Activated T-cell treated with anti-CD3 and anti-CD28 coated beads, Interleukin-2, amount 50 U/mL, for 1 hour (primary cell): ENCODE results near the gene MEP1A.
"Not testable (repeated sequence)": the region's sequence is repeated elsewhere in the genome, so short reads cannot be mapped to it uniquely, and the experiment has no call there.

Source experiments
- DNase-seq: peaks from one replicate; pipeline ENCODE4 v3.0.0-alpha.2; 2020

The MEP1A gene, protein sequence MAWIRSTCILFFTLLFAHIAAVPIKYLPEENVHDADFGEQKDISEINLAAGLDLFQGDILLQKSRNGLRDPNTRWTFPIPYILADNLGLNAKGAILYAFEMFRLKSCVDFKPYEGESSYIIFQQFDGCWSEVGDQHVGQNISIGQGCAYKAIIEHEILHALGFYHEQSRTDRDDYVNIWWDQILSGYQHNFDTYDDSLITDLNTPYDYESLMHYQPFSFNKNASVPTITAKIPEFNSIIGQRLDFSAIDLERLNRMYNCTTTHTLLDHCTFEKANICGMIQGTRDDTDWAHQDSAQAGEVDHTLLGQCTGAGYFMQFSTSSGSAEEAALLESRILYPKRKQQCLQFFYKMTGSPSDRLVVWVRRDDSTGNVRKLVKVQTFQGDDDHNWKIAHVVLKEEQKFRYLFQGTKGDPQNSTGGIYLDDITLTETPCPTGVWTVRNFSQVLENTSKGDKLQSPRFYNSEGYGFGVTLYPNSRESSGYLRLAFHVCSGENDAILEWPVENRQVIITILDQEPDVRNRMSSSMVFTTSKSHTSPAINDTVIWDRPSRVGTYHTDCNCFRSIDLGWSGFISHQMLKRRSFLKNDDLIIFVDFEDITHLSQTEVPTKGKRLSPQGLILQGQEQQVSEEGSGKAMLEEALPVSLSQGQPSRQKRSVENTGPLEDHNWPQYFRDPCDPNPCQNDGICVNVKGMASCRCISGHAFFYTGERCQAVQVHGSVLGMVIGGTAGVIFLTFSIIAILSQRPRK

DNA sequence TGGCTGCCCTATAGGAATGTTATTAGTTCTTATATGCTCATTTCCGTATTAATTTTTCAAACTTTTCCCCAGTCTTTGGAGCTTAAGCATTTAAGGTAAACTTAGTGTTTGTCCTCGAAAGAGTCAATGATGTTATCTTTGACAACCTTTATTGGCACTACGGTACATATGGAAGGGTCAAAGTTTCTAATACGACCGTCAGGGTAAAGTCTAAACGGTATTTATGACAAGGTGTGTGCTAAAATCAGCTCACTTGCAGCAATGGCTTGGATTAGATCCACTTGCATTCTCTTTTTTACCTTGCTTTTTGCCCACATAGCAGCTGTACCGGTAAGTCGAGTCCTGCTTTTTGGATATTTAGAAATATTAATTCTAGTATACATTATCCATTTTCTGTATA is at the start of gene MEP1A:
Gene MEP1A (plus strand): TSS at position 252 of the 400 bp plus-strand sequence. CDS start 10 bp downstream, at position 262.
- DNase-seq = no peak

DNA sequence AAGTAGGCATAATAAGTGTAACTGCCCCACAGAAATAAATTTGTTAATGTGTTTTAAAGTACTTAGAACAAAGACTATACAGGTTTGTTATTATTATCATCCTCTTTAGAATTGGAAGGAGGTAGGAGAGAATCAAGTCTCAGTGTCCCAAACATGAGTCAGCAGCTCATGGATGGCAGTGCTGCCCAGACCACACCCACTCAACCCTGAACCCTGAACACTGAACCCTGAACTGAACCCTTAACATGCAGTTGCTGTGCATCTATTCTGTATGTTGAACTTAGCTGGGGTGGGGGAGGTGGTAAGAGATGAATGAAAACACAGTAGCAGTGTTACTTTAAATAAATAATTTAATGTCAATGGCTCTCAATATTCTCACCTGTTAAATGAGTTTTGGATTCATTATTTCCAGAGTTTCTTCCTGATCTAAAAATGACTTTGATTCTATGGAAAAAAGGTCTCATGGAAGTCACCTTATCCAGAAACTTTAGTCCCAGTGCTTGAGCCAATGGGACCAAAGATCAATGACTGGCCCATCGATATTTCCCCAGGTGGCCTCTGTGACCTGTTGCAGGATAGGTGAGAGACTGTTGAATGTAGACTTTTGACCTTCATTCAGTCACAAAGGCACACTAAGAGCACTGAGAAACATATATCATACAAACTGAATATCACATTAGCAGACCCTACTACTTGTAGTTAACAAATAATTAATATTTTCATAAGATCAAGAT is 49.6 kb upstream of the MEP1A start:
- no peak for DNase-seq

DNA sequence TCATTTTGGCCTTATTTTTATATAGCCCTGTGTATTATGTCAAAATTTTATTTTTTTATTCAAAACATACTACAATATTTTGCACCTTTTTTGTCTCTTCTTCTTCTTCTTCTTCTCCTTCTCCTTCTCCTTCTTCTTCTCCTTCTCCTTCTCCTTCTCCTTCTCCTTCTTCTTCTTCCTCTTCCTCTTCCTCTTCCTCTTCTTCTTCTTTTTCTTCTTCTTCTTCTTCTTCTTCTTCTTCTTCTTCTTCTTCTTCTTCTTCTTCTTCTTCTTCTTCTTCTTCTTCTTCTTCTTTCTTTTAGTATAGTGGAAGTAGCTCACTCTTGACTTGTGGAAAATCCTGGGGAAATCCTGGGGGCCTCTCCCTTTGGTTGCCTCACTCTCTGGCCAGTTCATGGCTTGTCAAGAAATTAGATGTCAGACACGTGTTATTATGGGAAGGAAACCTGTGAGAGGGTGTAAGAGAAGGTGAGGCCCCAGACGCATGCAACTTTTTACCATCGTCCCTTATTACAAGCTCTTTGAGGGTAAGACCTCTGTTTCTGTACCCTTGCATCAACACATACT is 48.9 kb upstream of the MEP1A start:
- DNase-seq = not testable (repeated sequence)

DNA sequence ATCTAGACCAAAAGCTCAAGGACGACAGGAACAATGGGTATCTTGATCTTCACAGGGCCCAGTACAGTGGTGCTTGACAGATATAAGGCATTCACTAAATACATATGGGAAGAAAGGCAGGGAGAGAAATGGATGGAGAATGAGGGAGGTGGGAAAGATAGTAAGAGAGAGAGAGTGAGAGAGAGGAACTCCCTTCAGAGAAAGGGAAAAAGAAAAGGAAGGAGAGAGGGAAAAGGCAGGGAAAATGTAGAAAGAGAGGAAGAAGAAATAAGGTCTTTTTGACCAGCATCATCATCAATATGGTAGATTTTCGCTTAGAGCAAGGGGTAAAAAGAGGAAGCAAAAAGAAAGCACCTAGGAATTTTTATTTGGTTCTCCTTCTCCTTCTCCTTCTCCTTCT is 47.2 kb upstream of the MEP1A start:
- DNase-seq = no peak

DNA sequence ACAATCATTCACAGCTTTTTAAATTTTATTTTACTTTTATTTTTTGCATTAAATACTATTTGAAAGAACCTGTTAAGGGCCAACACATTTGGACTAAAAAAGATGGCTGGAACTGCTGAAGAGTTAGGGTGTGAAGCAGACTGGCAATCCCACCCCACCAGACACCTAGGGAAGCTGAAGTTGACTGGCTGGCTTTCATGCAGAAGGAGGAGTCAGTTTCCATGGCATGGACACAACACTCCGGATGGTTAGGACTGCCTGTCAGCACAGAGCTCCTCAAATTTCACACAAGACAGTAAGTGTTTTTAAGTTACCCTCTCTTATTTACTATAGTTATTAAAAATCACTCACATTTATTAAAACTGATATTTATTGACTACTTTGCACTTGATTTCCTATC is 46.5 kb upstream of the MEP1A start, which contains the start of gene ANKRD66:
Gene ANKRD66 (plus strand): TSS at position 238 of the 400 bp plus-strand sequence. CDS start 5,016 bp downstream, outside the sequence.
- DNase-seq = no peak

DNA sequence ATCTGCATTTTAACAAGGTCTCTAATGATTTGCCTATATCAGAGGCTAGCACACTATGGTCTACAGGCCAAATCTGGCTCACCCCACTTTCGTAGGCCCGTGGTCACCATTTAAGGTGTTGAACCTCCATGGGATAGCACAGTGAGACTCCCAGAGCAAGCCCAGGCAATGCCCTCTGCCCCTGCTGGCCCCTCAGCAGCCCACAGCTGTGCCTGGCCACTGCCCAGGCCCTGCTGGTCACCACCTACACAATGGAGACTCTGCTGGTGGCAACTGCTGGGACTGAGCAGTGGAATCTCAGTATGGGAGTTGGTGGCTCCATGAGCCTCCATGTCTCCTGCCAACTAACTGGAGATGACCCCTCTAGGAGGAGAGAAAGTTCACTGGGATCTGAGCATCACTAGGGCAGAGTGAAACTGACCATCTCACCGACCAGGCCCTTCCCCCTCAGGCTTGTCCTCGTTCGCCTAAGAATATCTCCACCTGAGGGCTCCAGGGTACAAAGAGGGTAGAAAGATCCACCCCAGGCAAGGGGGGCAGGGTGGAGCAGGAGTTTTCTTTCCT is 44.2 kb upstream of the MEP1A start:
- no peak for DNase-seq

DNA sequence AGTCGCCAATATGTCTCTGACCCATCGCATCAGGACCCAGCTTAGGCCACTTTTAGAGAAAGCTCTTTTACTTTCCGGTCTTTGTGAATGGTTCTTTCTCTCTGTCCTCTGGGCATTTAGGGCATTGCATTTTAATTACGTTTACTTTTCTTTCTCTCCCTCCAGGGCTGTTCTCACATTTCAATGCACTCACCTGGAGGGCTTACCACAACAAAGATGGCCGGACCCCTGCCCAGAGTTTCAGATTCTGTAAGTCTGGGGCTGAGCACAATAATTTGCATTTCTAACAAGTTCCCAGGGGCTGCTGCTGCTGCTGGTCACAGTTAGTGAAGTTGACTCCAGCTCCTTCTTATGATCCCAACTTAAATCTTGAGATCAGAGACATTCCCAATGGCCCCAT is 43.5 kb upstream of the MEP1A start:
- no peak for DNase-seq

DNA sequence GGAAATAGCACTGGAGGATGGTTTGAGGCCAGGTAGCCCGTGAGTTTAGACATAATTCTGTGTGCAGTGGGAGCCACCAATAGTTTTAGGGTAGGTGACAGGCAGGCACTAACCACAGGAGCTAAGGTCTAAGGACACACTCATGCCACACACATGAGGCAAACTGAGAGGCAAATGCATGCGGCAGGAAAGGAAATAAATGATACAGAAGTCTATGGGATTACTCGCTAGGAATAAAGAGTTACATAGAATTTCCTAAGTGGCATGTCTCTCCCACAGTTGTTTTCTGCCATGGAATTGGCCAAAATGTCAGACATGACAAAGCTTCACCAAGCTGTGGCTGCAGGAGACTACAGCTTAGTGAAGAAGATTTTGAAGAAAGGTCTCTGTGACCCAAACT is 41.5 kb upstream of the MEP1A start:
- no peak for DNase-seq

DNA sequence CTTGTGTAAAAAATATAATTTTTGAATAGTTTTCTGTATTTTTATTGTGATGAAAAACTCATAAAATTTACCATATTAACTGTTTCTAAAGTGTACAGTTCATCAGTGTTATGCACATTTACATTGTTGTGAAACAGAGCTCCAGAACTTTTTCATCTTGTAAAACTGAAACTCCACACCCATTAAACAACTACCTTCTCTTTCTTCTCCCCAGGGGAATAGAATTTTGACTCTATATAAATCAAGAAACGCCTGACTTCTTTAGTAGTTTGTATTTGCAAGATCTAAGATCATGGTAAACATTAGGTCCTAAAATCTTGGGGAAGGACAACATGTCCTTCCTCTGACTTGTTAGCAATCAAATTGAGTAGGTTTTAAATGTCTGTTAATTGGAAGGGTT is 37.3 kb upstream of the MEP1A start:
- DNase-seq = no peak

DNA sequence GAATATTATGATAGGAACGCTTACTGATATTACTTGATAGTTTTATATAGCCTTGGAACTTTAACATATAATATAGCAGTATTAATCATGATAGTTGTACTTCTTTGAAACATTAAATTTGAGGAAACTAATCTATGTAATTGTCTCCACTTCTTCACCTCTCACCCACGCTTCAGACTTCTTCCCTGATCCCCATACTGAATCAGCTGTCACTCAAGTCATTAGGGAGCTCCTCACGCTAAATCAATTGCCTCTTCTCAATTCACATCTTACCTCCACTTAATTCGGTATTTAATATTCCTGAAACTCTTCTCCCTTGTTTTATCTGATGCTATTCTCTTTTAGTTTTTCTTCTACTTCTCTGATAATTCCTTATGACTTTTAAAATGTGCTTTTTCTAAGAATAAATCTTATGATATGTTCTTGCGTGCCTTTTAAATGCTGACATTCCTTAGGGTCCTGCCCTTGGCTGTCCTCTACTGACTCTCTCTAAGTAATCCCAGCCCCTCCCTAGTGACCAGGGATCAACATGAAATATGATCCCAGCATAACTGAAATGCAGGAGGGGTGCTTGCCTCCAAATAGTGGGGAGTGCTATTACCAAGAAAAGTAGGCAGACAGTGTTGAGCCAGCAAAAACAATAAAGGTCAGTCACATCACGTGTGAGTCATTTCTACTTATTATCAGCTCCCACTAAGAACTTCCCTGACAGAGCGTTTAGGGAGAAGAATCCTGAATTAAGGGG is 36.5 kb upstream of the MEP1A start:
- DNase-seq = no peak

DNA sequence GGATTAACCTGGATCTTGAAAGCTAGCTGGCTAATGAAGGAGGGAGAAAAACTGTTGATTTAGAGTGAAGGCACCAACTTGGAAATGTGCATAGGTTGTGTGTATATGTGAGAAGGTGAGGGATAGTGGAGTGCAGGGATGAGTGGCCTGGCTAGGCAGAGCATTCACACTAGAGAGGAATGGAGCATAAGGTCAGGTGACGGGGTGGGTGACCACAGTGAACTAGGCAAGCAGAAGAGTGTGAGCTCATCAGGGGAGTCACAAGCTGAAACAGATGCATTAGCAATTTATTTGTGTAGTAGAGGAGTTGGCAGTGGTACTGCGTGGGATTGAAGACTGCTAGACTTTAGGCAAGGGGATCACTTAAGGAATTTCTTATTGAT is 36.0 kb upstream of the MEP1A start:
- DNase-seq = no peak

DNA sequence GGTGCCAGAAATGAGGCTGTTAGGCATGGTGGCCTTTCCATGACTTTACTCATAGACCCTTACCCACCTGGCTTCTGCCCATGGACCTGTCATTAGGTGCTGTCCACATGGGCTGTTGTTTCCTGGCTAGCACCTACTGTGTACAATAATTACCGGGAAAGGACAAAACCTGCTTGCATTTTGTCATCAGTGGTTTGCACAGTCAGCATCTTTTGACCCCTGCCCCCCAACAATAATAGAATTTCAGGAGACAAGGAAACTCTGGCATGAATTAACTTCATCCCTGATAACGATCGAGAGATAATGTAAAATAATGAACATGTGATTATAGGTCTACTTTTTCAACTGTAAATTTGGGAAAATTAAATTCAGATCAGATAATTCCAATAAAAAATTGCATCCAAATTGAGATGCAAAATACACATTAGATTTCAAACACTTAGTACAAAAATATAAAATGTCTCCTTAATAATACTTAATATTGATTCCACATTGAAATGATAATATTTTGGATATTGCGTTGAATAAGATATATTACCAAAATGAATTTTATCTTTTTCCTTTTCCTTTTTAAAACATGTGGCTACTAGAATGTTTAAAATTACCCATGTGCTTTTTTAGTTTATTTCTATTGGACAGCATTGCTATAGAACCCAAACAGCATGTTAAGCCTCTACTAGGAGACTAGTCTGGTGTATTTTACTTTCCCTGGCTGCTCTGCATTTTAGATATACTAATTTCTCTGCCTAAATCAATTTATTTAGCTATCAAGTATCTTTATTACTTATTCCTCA is 34.0 kb upstream of the MEP1A start:
- DNase-seq = no peak

DNA sequence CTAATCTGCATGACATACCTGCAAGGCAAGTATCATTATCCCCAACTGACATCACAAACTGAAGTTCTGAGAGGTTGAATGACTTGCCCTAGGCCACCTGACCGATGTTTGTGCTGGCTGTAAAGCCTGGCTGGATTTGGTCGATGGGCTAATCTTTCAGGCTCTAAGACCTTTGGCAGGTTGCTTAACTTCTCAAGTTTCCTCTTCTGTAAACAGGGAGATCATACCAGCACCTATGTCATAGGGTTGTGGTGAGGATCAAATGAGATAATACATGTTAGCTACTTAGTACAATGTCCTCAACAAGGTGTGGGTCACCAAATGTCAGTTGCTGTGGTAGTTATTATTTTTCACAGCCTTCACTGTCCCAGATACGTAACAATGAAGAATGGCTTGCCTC is 32.3 kb upstream of the MEP1A start:
- DNase-seq = no peak

DNA sequence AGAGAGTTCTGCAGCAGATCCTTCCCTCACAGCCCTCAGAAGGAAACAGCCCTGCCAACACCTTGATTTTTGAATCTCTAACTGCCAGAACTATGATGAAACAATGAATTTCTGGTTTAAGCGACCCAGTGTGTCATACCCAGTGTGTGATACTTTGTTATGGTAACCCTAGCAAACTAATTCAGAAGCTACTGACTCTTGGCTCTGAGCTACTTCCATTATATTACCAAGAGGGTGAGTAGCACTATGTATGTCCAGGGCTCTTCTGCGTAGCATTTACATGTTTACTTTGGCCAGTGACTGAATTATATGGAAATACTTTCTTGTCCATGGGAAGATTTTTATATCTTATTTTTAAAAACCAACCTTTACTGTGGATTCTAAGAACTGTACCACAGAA is 29.7 kb upstream of the MEP1A start:
- DNase-seq = no peak

DNA sequence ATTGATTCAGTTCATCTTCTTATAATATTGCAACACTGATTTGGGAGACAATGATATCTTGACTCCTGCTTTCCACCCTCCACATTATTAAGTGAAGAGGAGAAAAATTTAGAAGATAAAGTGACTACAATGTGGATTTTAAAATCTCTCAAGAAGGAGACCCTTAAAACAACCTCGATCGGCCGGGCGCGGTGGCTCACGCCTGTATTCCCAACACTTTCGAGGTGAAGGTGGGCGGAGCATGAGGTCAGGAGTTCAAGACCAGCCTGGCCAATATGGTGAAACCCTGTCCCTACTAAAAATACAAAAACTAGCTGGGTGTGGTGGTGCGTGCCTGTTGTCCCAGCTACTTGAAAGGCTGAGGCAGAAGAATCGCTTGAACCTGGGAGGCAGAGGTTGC is 28.9 kb upstream of the MEP1A start:
- not testable (repeated sequence) for DNase-seq

DNA sequence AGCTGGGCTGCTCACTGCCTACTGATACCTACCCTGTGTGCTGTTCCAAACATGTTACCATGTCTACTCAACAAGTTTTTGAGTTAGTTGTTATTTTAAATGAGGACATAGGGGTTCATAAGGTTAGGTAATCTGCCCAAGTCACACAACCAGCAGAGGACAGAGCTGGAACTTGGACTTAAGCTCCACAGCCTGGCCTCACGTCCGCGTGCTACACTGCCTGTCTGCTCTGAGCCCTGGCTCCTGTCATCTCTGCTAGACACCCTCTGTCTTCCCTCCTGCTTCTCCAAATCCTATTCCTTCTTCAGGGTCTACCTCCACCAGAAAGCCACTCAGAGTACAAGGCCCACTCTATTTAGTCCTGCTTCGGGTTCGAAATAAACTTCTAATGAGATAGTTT is 28.2 kb upstream of the MEP1A start:
- DNase-seq = no peak

DNA sequence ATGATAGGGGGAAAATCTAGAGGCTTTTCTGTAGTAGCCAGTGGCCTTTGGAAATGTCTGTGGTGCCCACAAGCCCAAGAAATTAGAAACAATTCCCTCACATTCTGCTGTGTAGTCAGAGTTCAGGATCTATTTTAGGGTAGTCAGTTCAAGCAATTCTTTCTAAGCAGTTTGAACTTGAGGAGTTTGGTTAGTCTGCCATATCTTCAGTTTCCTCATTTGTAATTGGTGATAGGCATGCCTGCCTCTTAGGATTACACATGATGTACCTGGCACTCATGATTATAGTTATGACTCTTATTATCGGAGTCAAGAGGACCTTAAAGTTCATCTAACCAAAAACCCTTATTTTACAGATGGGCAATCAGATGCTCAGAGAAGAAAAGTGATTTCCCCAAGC is 21.2 kb upstream of the MEP1A start:
- DNase-seq = no peak

DNA sequence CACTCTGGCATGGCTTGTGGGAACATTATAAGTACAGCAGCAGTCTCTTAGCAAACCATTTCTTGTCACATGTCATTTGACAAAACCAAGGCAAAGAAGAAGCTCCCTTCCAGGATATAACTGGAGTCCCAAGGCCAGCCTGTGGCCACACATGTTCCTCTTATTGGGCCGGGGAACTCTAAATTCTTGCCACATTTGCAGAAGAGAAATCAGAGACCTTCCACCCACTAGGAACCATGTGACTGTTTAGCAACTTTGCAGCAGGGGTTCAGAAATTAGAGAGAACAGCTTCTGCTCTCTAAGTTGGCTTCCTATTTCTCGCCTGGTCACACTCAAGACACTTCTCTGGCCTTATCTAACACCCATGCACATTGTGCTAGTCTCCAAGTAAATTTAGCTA is 20.4 kb upstream of the MEP1A start:
- DNase-seq = no peak

DNA sequence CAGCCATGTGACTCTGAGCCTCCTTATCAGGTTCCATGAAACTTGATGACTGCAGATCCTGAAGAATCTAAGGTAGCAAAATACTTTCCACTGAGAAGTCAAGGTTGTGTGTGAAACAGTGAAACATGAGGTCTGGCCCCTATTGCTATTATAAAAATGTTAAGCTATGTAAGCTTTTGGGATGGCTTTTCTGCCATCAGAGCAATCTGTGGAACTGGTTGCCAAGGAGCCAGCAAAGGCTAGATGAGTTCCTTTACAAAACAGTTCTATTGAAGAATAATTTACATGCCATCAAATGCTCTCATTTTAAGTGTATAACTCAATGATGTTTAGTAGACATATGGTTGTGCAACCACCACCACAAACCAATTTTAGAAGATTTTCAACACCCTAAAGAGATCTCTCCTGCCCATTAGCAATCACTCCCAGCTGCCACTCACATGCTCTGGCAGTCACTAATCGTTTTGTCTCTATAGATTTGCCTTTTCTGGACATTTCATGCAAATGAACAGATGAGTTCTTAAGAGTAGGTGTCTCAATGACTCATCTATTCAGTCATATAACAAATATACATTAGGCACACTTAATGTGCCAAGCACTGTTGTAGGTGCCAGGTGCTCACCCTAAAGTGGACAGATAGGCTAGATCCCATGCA is 19.9 kb upstream of the MEP1A start:
- no peak for DNase-seq

DNA sequence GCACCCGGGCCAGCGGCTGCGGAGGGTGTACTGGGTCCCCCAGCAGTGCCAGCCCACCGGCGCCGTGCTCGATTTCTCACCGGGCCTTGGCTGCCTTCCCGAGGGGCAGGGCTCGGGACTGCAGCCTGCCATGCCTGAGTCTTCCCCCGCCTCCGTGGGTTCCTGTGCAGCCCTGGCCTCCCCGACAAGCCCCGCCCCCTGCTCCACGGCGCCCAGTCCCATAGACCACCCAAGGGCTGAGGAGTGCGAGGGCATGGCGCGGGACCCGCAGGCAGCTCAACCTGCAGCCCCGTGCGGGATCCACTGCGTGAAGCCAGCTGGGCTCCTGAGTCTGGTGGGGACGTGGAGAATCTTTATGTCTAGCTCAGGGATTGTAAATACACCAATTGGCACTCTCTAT is 18.5 kb upstream of the MEP1A start:
- not testable (repeated sequence) for DNase-seq
